B cell (primary cell): ENCODE measurements around the gene NTM. TPM values are rescaled to one million over a fixed set of nuclear protein-coding genes. Genes with fewer than 3 reads are reported as not detected.
"Not testable (repeated sequence)": the region's sequence is repeated elsewhere in the genome, so short reads cannot be mapped to it uniquely, and the experiment has no call there.

Source experiments
- ATAC-seq: fragments of 200-7000 bp; cut with Tn5 transposase; one replicate; pipeline ENCODE4 v1.10.0; 2021; ENCODE audit warnings: low read depth, mild to moderate bottlenecking, moderate number of reproducible peaks, moderate library complexity
- CTCF ChIA-PET: fragments of 350-600 bp; sonication (Branson Sonifier 250); formaldehyde crosslinking; loops from one replicate; lab custom pipeline; 2021; ENCODE audit warnings: antibody characterized with exemption, inconsistent platforms; lab: Charles Lee
- POLR2A ChIA-PET: fragments of 350-600 bp; sonication (Branson Sonifier 250); formaldehyde crosslinking; loops from one replicate; lab custom pipeline; 2021; ENCODE audit warnings: antibody characterized with exemption; lab: Charles Lee
- DNase-seq: peaks from one replicate; pipeline ENCODE4 v3.0.0; 2013
- H2AFZ ChIP-seq: 2 replicates; pipeline ENCODE4 v1.6.1; 2012; ENCODE audit warnings: mild to moderate bottlenecking, low read depth, low read length; ENCODE audit not compliant: insufficient read depth, poor library complexity, severe bottlenecking
- H3K27ac ChIP-seq, 2 donors: 1 replicate in 1 of 2; 2 replicates in 1 of 2; pipeline ENCODE4 v1.5.1; 2012 to 2013; ENCODE audit warnings: low read length in 2 of 2, mild to moderate bottlenecking in 2 of 2, moderate library complexity in 1 of 2
- H3K27me3 ChIP-seq, 4 experiments: fragments of 200-600 bp in 1 of 4; sonication (generic) in 1 of 4; replicated peaks in 1 of 4; 1 replicate in 2 of 4; 2 replicates in 2 of 4; pipeline versions ENCODE4 v1.6.1 to v1.7.0; 2013 to 2016; ENCODE audit warnings: low read length in 3 of 4, mild to moderate bottlenecking in 2 of 4, mixed read lengths in 1 of 4, moderate library complexity in 1 of 4; ENCODE audit not compliant: insufficient read depth in 4 of 4, control insufficient read depth in 3 of 4; ENCODE audit errors: control extremely low read depth in 1 of 4
- H3K36me3 ChIP-seq, 2 experiments: replicated peaks in 1 of 2; 1 replicate in 1 of 2; 2 replicates in 1 of 2; pipeline versions ENCODE4 v1.6.1 to v1.7.1; 2013; ENCODE audit warnings: low read length in 1 of 2; ENCODE audit not compliant: insufficient read depth in 2 of 2, control insufficient read depth in 1 of 2; ENCODE audit errors: control extremely low read depth in 1 of 2, extremely low read depth in 1 of 2
- H3K4me1 ChIP-seq, 2 donors: fragments of 200-600 bp in 1 of 2; sonication (generic) in 1 of 2; 1 replicate in 1 of 2; 2 replicates in 1 of 2; pipeline versions ENCODE4 v1.5.1 to v1.6.1; 2013 to 2017; ENCODE audit warnings: low read length in 2 of 2; ENCODE audit not compliant: control insufficient read depth in 2 of 2, insufficient read depth in 2 of 2
- H3K4me2 ChIP-seq: replicated peaks from 2 replicates; pipeline ENCODE3; 2012; ENCODE audit warnings: mild to moderate bottlenecking, low read depth, low read length; ENCODE audit not compliant: poor library complexity, severe bottlenecking
- H3K4me3 ChIP-seq, 5 experiments: fragments of 200-600 bp in 1 of 5; sonication (generic) in 1 of 5; 1 replicate in 3 of 5; 2 replicates in 2 of 5; pipeline versions ENCODE4 v1.5.1 to v1.7.0; 2011 to 2016; ENCODE audit warnings: low read length in 4 of 5, mild to moderate bottlenecking in 4 of 5, low read depth in 2 of 5, control low read depth in 1 of 5, moderate library complexity in 1 of 5; ENCODE audit not compliant: insufficient read depth in 1 of 5; ENCODE audit errors: control extremely low read depth in 1 of 5, extremely low read depth in 1 of 5
- H3K79me2 ChIP-seq: fragments of 200-600 bp; sonication (generic); one replicate; pipeline ENCODE4 v1.6.0; 2016; ENCODE audit warnings: low read length; ENCODE audit not compliant: control insufficient read depth, insufficient read depth
- H3K9ac ChIP-seq: fragments of 200-600 bp; sonication (generic); 2 replicates; pipeline ENCODE4 v1.6.1; 2017; ENCODE audit warnings: mild to moderate bottlenecking, low read length, moderate library complexity
- H3K9me3 ChIP-seq, 3 donors: one replicate each; pipeline versions ENCODE4 v1.6.1 to v1.7.1; 2013; ENCODE audit warnings: low read length in 2 of 3; ENCODE audit not compliant: control insufficient read depth in 2 of 3, insufficient read depth in 1 of 3; ENCODE audit errors: control extremely low read depth in 1 of 3
- H4K20me1 ChIP-seq: 2 replicates; pipeline ENCODE4 v1.6.0; 2012; ENCODE audit warnings: mild to moderate bottlenecking, low read length; ENCODE audit not compliant: insufficient read depth, control insufficient read depth, poor library complexity, severe bottlenecking
- H3K27ac Mint-ChIP-seq: one replicate; pipeline ENCODE4 v1.8.0; 2021; ENCODE audit warnings: mixed read lengths
- H3K27me3 Mint-ChIP-seq: one replicate; pipeline ENCODE4 v1.8.0; 2021; ENCODE audit warnings: mixed read lengths
- H3K4me1 Mint-ChIP-seq: one replicate; pipeline ENCODE4 v1.8.0; 2021; ENCODE audit warnings: mixed read lengths
- H3K4me3 Mint-ChIP-seq: one replicate; pipeline ENCODE4 v1.8.0; 2021; ENCODE audit warnings: mixed read lengths
- H3K9me3 Mint-ChIP-seq: one replicate; pipeline ENCODE4 v1.8.0; 2022; ENCODE audit warnings: mixed read lengths; ENCODE audit not compliant: insufficient read depth
- EZH2 ChIP-seq: IDR thresholded peaks from 2 replicates; pipeline ENCODE4 v1.6.1; 2012; ENCODE audit warnings: borderline replicate concordance, low read depth, mild to moderate bottlenecking, moderate library complexity, low read length; ENCODE audit not compliant: insufficient read depth, poor library complexity, severe bottlenecking
- WGBS: methylation state at CpG from one replicate; pipeline ENCODE4 v1.1.5; 2013; ENCODE audit warnings: missing lambda C conversion rate; ENCODE audit not compliant: insufficient coverage; 5-methylcytosine and 5-hydroxymethylcytosine counted together
- intact Hi-C: fragments of 100-400 bp; cut with micrococcal nuclease; formaldehyde crosslinking; loops from one replicate; pipeline ENCODE4 v1.10.0; 2022
- polyA plus RNA-seq: library from polyadenylated mRNA; depleted of rRNA; stranded (reverse); fragments of >200 nt; gene quantifications from 2 replicates; pipeline ENCODE4 v1.2.3, GENCODE V29; 2012
- total RNA-seq, 2 donors: library from RNA; stranded (reverse); fragments of 120-200 nt in 1 of 2; gene quantifications; 1 replicate in 1 of 2; 2 replicates in 1 of 2; pipeline versions ENCODE4 v1.2.3 to v1.2.4, GENCODE V29; 2013 to 2022
- TF ChIP-seq, protein P1 (sequence below): fragments of 200-600 bp; IDR thresholded peaks from one replicate; pipeline ENCODE4 v1.8.0; 2022; ENCODE audit warnings: antibody characterized with exemption, mild to moderate bottlenecking

Gene NTM
- total and polyA plus RNA-seq, 2 donors (not counting 1 experiment from before 2014, with no cell fraction given), result not detected

DNA sequence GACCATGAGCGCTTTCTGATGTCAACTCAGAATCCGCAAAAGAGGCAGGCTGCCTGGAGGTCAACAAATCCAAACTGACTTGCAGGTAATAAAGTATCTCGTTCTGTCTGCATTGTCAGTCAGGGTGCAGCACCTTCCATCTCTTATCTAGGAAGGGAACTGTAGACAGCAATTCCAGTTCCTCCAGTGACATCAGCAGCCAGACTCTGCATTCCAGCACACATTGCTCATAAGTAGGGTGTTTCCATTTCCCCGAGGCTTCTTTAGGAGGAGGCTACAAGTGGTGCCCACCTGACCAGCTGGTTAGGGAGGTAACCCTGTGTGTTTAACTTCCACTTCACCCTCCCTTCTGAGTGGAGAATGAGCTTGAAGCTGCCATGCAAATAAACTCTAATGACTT is 53.3 kb downstream of the NTM start:
- Histone ChIP-seq H3K4me3 (no peak overlapping the region), H3K36me3 (no peaks in the 10 kb centered on the region), H3K27me3 (no peaks in the 10 kb centered on the region), H2AFZ (no peak overlapping the region), H3K27ac (no peak overlapping the region), H3K4me2 (no peak overlapping the region), H3K4me1 (no peaks in the 10 kb centered on the region), H4K20me1 (no peaks in the 10 kb centered on the region), H3K79me2 (no peaks in the 10 kb centered on the region), H3K9ac (no peak overlapping the region), H3K9me3 (no peaks in the 10 kb centered on the region)
- H3K9me3 Mint-ChIP-seq, result no peaks in the 10 kb centered on the region
- intact Hi-C loops, result no loop called here
- CTCF ChIA-PET, result no interaction called here
- no peak overlapping the region for H3K27ac Mint-ChIP-seq
- no peak overlapping the region for H3K4me3 Mint-ChIP-seq
- POLR2A ChIA-PET, result no interaction called here
- no peak for DNase-seq
- TF ChIP-seq EZH2, result no peak
- TF ChIP-seq, protein P1, sequence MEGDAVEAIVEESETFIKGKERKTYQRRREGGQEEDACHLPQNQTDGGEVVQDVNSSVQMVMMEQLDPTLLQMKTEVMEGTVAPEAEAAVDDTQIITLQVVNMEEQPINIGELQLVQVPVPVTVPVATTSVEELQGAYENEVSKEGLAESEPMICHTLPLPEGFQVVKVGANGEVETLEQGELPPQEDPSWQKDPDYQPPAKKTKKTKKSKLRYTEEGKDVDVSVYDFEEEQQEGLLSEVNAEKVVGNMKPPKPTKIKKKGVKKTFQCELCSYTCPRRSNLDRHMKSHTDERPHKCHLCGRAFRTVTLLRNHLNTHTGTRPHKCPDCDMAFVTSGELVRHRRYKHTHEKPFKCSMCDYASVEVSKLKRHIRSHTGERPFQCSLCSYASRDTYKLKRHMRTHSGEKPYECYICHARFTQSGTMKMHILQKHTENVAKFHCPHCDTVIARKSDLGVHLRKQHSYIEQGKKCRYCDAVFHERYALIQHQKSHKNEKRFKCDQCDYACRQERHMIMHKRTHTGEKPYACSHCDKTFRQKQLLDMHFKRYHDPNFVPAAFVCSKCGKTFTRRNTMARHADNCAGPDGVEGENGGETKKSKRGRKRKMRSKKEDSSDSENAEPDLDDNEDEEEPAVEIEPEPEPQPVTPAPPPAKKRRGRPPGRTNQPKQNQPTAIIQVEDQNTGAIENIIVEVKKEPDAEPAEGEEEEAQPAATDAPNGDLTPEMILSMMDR, result no peak
- no peaks in the 10 kb centered on the region for H3K27me3 Mint-ChIP-seq
- no peaks in the 10 kb centered on the region for H3K4me1 Mint-ChIP-seq
- ATAC-seq, result no peak
- WGBS, result 78% methylated on average over 3 of the region's 4 CpGs

DNA sequence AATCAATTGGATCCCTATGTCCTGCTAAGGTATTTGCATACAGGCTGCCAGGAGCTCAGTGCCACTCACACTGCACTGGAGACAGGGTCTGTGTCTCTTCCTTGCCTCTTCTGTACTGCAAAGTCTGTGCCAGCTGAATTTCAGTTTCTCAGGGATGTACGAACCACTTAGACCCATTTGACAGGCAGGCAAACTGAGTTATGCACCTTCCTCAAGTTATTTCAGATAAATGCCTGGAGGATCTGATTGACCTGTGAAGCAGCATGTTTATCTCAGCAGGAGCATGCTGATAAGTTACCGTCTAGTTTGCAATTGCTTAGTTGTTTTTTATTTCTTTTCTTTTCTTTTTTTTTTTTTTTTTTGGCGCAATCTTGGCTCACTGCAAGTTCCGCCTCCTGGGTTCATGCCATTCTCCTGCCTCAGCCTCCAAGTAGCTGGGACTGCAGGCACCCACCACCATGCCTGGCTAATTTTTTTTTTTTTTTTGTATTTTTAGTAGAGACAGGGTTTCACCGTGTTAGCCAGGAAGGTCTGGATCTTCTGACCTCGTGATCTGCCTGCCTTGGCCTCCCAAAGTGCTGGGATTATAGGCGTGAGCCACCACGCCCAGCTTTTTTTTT is 54.0 kb downstream of the NTM start:
- H3K27me3 ChIP-seq, H4K20me1 ChIP-seq, H3K4me2 ChIP-seq, H3K27me3 Mint-ChIP-seq, POLR2A ChIA-PET, H2AFZ ChIP-seq, H3K9me3 ChIP-seq, intact Hi-C loops, H3K27ac ChIP-seq, H3K27ac Mint-ChIP-seq, H3K4me1 ChIP-seq, DNase-seq, H3K4me3 ChIP-seq, H3K4me1 Mint-ChIP-seq, H3K79me2 ChIP-seq, H3K9me3 Mint-ChIP-seq, ATAC-seq, H3K4me3 Mint-ChIP-seq, H3K9ac ChIP-seq, CTCF ChIA-PET, H3K36me3 ChIP-seq: not testable (repeated sequence)
- WGBS, result 83% methylated on average over 2 of the region's 8 CpGs
